ENCODE results near the gene HCST.

Gene HCST

DNA sequence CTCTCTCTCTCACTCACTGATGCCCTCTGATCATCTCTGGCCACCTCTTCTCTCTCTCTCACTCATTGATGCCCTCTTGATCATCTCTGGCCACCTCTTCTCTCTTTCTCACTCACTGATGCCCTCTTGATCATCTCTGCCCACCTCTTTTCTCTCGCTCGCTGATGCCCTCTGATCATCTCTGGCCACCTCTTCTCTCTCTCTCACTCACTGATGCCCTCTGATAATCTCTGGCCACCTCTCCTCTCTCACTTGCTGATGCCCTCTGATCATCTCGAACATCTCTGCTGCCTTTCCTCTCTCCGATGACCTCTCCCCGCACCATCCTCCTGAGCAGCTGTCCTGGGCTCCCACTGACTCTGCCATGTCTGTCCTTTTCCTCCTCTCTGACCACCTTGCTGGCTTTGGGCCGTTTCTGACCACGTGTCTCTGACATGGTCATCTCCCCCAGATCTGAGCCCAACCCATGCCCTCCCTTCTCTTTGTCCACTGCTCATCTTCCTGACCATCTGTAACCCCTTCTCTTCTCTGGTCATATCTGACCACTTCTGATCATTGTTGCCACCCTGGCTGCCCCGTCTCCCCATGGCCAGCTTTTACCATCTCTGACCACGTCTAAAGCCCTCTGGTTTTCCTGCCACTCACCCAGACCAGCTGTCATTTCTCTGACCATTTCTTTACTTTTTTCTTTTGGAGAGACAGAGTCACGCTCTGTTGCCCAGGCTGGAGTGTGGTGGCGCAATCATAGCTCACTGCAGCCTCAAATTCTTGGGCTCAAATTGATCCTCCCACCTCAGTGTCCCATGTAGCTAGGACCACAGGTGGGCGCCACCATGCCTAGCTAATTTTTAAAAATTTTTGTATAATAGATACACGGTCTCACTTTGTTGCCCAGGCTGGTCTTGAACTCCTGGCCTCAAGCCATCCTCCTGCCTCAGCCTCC is 36.2 kb downstream of the HCST start:
- DNase-seq = no peak

DNA sequence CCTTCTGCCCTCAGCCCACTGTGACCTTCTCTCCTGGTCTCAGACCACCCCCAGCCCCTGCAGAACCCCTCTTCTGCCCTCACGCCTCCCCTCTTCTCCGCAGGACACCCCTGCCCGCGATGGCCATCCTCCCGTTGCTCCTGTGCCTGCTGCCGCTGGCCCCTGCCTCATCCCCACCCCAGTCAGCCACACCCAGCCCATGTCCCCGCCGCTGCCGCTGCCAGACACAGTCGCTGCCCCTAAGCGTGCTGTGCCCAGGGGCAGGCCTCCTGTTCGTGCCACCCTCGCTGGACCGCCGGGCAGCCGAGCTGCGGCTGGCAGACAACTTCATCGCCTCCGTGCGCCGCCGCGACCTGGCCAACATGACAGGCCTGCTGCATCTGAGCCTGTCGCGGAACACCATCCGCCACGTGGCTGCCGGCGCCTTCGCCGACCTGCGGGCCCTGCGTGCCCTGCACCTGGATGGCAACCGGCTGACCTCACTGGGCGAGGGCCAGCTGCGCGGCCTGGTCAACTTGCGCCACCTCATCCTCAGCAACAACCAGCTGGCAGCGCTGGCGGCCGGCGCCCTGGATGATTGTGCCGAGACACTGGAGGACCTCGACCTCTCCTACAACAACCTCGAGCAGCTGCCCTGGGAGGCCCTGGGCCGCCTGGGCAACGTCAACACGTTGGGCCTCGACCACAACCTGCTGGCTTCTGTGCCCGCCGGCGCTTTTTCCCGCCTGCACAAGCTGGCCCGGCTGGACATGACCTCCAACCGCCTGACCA is 37.2 kb downstream of the HCST start:
- DNase-seq = no peak

DNA sequence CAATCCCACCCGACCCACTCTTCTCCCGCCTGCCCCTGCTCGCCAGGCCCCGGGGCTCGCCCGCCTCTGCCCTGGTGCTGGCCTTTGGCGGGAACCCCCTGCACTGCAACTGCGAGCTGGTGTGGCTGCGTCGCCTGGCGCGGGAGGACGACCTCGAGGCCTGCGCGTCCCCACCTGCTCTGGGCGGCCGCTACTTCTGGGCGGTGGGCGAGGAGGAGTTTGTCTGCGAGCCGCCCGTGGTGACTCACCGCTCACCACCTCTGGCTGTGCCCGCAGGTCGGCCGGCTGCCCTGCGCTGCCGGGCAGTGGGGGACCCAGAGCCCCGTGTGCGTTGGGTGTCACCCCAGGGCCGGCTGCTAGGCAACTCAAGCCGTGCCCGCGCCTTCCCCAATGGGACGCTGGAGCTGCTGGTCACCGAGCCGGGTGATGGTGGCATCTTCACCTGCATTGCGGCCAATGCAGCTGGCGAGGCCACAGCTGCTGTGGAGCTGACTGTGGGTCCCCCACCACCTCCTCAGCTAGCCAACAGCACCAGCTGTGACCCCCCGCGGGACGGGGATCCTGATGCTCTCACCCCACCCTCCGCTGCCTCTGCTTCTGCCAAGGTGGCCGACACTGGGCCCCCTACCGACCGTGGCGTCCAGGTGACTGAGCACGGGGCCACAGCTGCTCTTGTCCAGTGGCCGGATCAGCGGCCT is 37.9 kb downstream of the HCST start:
- DNase-seq = no peak

DNA sequence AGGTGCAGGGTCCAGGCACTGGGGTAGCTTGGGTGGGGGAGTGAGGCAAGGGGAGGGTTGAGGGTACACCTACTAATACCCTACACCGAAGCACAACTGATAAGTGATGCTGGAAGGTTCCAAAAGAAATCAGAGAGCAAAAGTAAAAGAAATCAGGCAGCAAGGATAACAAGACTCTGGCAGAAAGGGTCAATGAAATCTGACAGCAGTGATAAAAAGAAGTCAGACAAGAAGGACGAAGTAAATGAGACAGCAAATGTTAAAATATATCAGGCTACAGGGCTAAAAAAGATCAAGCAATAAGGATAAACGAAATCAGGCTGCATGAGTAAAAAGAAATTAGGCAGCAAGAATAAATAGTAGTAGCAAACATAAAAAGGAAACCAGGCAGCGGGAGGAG is 38.5 kb downstream of the HCST start:
- no peak for DNase-seq

DNA sequence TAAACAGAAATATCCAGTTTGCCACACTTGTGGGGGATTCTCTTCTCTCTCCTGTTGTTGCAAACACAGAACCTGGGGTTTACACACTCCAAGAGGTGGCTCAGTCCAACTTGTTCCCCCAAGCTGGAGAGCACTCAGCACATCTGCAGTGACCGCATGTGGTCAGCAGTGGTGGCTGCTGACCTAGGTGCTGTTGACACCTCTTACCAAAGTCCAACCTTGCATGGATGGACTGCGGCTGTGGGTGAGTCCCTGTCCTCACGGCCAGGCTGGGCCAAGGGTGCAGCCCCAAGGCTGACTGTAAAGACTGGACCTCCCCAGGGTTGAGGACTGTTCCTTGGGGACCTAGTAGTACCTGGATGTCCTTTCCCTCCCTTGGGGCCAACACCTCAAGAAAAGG is 39.9 kb downstream of the HCST start:
- DNase-seq = no peak

DNA sequence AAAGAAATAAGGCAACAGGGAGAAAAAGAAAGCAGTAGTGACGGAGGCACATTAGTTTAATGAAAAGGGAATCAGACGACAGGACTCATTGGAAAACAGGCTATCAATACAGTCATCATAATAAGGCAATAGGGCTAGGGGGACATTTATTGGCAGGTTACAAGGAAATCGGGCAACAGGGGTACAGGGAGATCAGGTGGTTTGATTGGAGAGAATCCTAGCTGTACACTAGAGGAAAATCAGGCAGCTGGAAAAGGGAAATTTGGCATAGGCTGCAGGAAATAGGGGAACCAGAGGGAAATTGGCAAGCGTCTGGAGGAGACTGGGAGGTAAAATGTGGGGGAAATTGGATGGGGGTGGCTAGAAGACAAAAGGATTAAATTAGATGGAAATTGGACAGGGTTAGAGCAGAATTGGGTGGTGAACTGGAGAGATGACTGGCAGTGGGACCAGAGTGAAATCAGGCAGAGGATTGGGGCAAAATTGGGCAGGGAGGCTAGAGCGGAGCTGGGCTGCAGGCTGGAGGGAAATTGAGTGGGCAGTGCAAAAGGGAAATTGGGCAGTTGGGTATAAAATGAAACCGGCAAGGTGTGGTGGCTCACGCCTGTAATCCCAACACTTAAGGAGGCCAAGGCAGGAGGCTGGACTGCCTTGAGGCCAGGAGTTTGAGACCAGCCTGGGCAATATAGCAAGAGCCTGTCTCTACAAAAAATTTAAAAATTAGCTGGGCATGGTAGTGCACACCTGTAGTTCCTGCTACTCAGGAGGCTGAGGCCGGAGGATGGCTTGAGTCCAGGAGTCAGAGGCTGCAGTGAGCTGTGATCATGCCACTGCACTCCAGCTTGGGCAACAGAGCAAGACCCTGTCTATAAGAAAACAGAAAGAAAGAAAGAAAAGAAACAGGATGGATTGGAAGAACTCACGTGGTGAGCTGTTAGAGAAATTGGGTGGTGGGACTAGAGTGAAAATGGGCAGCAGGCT is 41.3 kb downstream of the HCST start:
- DNase-seq = no peak

DNA sequence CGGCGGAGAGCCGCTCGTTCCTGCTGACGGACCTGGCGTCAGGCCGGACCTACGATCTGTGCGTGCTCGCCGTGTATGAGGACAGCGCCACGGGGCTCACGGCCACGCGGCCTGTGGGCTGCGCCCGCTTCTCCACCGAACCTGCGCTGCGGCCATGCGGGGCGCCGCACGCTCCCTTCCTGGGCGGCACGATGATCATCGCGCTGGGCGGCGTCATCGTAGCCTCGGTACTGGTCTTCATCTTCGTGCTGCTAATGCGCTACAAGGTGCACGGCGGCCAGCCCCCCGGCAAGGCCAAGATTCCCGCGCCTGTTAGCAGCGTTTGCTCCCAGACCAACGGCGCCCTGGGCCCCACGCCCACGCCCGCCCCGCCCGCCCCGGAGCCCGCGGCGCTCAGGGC is 42.2 kb downstream of the HCST start:
- no peak for DNase-seq

DNA sequence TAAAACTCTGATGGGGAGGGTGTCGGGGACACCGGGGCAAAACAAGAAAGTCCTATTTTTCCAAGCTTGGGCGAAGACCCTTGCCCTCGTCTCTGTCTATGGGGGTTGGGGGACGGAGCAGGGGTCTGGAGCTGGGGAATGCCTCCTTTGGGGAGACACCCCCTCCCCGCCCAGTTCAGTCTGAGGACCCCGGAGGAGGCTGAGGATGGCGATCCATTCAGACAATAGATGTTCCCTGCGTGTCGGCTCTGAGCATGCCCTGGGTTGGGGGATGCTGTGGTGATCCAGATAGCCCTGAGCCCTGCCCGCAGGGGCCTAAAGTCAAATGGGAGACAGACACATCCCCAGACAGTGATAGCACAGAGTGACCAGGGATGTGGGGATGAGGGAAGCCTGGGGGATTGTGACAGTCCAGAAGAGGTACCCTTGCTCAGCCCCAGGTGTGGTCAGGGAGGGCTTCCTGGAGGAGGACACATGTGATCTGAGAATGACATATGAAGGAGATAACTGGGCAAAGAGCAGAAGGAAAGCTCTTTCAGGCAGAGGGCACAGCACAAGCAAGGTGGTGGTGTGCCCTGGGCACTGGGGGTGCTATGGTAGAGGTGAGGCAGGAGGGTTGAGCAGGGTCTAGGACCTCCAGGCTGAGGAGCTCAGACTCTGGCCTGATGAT is 42.9 kb downstream of the HCST start:
- DNase-seq = no peak

DNA sequence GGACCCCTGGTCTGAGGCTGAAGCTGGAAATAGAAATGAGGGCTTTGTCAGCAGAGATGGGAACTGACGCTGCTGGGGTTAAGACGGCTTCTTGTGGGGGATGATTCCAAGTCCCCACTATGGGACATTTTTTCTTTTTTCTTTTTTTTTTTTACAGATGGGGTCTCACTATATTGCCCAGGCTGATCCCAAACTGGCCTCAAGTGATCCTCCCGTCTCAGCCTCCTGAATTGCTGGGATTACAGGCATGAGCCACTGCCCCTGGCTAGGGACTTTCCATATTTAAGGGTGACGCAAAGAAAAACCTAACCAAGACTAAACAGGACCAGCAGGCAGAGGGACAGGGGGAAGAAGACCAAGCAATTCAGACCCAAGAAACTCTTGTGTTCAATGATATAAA is 43.9 kb downstream of the HCST start:
- no peak for DNase-seq

DNA sequence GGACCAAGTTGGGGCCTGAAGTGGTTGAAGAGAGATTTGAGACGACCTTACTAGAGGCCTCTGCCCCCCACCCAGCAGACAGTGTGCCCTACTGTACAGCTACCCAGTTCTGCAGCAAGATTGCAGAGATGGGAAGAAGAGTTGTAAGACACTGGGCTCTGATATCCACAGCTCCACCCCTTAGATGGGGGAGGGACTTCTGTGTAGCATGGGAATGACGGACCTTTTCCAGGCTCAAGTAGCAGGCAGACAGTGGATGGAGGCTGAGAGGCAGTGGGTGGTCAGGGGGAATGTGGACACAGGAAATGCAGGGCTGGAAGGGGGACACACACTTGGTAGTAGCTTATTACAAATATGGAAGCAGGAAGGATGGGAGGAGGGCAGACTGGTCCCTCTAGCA is 46.8 kb downstream of the HCST start:
- DNase-seq = no peak

All from NCI-H187 treated with DMSO at 0.1 percent for 48 hours (cell line).